Left colon (tissue), 2 donors: Measurements from ENCODE around the gene TTPAL. TPM values are rescaled to one million over a fixed set of nuclear protein-coding genes. Genes with fewer than 3 reads are reported as not detected.
A peak's percentile ranks its signal among the peaks of the same experiment; 100 is the strongest.
"Not testable (repeated sequence)": the region's sequence is repeated elsewhere in the genome, so short reads cannot be mapped to it uniquely, and the experiment has no call there.

ENCODE experiments used
- ATAC-seq: fragments of 200-7000 bp; cut with Tn5 transposase; one replicate; pipeline ENCODE4 v1.9.1; 2020; ENCODE audit warnings: mild to moderate bottlenecking, moderate library complexity
- DNase-seq, 2 donors: peaks; one replicate each; pipeline ENCODE4 v3.0.0-alpha.2; 2020
- intact Hi-C, 2 donors: fragments of 100-400 bp; cut with DNase I in 1 of 2; cut with micrococcal nuclease in 1 of 2; formaldehyde crosslinking; loops; one replicate each; pipeline versions ENCODE4 v1.11.2 to v1.14.0; 2022; cut with DNase I, micrococcal nuclease
- total RNA-seq, 2 donors: library from RNA; stranded (reverse); fragmentation: NEBNext Ultra II Directional; extraction: Animal tissue kit (Norgen Biotek cat#: 25700); gene quantifications; one replicate each; pipeline ENCODE4 v1.2.1, GENCODE V29; 2021
- donor health status: DM: no; HTN: no; CAD: no.
- donor health status: DM: yes; HTN: yes; CAD: no.

TTPAL gene
- total RNA-seq, 2 donors from 2014 or later = 7.4 to 8.5 TPM

GRCh38 chr20:44461142-44461802, 14.4 kb upstream of the TTPAL start:
- intact Hi-C loops = loop anchor here in 1 of 2 donors (10.0 kb wide), 1 partner anchor 246 kb away; the partner anchor contains the start of gene OSER1
- ATAC-seq = peak; percentile 43

GRCh38 chr20:44461803-44462174, 13.9 kb upstream of the TTPAL start:
- intact Hi-C loops = loop anchor here in 1 of 2 donors (10.0 kb wide), 1 partner anchor 247 kb away; the partner anchor contains the start of gene OSER1
- DNase-seq (no peak), ATAC-seq (peak; percentile 3)

More at GRCh38 chr20:44461142-44461802, 14.4 kb upstream of the TTPAL start:
- no peak for DNase-seq

- no peak for ATAC-seq
- intact Hi-C loops = loop anchor here in 1 of 2 donors (10.0 kb wide), 1 partner anchor 249 kb away; the partner anchor contains the start of gene OSER1
- DNase-seq = no peak
These were observed 12.2 kb upstream of the TTPAL start for GRCh38 chr20:44463466-44463865.

GRCh38 chr20:44464514-44464913, 11.2 kb upstream of the TTPAL start:
- intact Hi-C loops = loop anchor here in 1 of 2 donors (10.0 kb wide), 1 partner anchor 250 kb away; the partner anchor contains the start of gene OSER1
- no peak for DNase-seq
- ATAC-seq = no peak

- DNase-seq (peak in 1 of 2 donors; percentile 75), ATAC-seq (peak; percentile 31)
These were observed 10.6 kb upstream of the TTPAL start for GRCh38 chr20:44465001-44465560.

GRCh38 chr20:44467289-44467883, 8.3 kb upstream of the TTPAL start:
- ATAC-seq (no peak), DNase-seq (no peak)
- intact Hi-C loops = loop anchor here in 1 of 2 donors (10.0 kb wide), 1 partner anchor 253 kb away; the partner anchor contains the start of gene OSER1

More at GRCh38 chr20:44465001-44465560, 10.6 kb upstream of the TTPAL start:
- intact Hi-C loops = loop anchor here in 1 of 2 donors (10.0 kb wide), 1 partner anchor 250 kb away; the partner anchor contains the start of gene OSER1

GRCh38 chr20:44468044-44468782, 7.5 kb upstream of the TTPAL start:
- DNase-seq (no peak), ATAC-seq (no peak)
- intact Hi-C loops = loop anchor here in 1 of 2 donors (10.0 kb wide), 1 partner anchor 253 kb away; the partner anchor contains the start of gene OSER1

GRCh38 chr20:44470327-44470726, 5.3 kb upstream of the TTPAL start:
- intact Hi-C loops = no loop called here
- DNase-seq = no peak
- no peak for ATAC-seq

- DNase-seq = no peak
- intact Hi-C loops = no loop called here
- ATAC-seq = peak; percentile 52
These were observed 4.2 kb upstream of the TTPAL start for GRCh38 chr20:44471481-44471882.

GRCh38 chr20:44472283-44472682, 3.4 kb upstream of the TTPAL start:
- intact Hi-C loops, ATAC-seq, DNase-seq: not testable (repeated sequence)

- DNase-seq = no peak
- intact Hi-C loops = no loop called here
- peak; percentile 3 for ATAC-seq
These were observed 341 bp upstream of the TTPAL start for GRCh38 chr20:44475372-44475693.

GRCh38 chr20:44477151-44477550, 1.5 kb downstream of the TTPAL start:
- DNase-seq = no peak
- ATAC-seq = no peak
- intact Hi-C loops = no loop called here

GRCh38 chr20:44478206-44478605, 2.5 kb downstream of the TTPAL start:
- DNase-seq (no peak), ATAC-seq (no peak)
- intact Hi-C loops = no loop called here

- intact Hi-C loops = no loop called here
- no peak for DNase-seq
- ATAC-seq = no peak
These were observed 4.0 kb downstream of the TTPAL start for GRCh38 chr20:44479643-44480042.

- no peak for ATAC-seq
- intact Hi-C loops = no loop called here
- no peak for DNase-seq
These were observed 4.4 kb downstream of the TTPAL start for GRCh38 chr20:44480097-44480496.

- no peak for DNase-seq
- ATAC-seq = no peak
- intact Hi-C loops = no loop called here
These were observed 6.2 kb downstream of the TTPAL start for GRCh38 chr20:44481719-44482416.

GRCh38 chr20:44483112-44483511, 7.4 kb downstream of the TTPAL start:
- intact Hi-C loops = no loop called here
- DNase-seq (no peak), ATAC-seq (no peak)

- ATAC-seq = no peak
- no peak for DNase-seq
- intact Hi-C loops = no loop called here
These were observed 9.6 kb downstream of the TTPAL start for GRCh38 chr20:44485078-44485829.
